ENCODE data around the gene FAM83E. TPM values are rescaled to one million over a fixed set of nuclear protein-coding genes. Genes with fewer than 3 reads are reported as not detected.

Gene FAM83E
- total RNA-seq, 1 experiment from 2014 or later: 12.3 TPM

DNA sequence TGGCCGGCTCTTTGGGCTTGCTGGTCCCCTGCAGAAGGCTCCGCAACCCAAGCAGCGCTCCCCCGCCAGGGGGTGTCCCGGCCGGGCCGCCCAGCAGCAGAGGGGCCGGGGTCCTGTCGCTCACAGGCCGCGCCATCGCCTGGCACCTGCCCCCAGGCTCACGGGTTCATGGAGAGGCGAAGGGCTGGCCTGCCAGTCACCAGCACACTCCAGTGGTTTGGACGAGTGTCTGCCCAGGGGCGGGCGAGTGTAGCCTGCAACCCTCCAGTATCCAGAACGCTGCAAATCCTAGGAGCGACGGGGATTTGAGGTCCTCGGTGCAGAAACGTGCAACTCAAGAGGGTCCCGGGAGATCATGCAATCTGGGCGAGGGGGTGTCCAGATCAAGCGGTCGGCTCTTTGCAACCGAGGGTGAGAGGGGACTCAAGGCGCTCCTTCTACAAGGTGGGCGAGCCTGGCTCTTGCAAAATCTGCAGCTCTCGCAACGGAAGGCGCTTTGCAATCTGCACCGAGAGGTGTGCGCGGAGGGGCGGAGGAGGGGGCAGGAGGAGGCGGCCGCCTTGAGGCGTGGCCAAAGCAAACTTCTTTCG is 22.1 kb upstream of the FAM83E start, which contains the start of gene DBP:
Gene DBP (minus strand): TSS at position 521 of the 590 bp plus-strand sequence. CDS start 385 bp downstream, at position 136.
- POLR2A ChIA-PET (ENCODE audit: unreplicated experiment): no interaction called here
- no TSS peak for BruUV-seq (replicated peaks)
- Histone ChIP-seq H3K79me2 (ENCODE audit: low read depth) (peaks cover 11% of the 10 kb centered on the region), H2AFZ (peak within 1 kb of the TSS; percentile 85), H3K27ac (peak within 1 kb of the TSS; percentile 84), H3K9me2 (ENCODE audit: insufficient read depth) (no peaks in the 10 kb centered on the region), H3K4me3 (peak within 1 kb of the TSS; percentile 74), H4K20me1 (ENCODE audit: insufficient read depth) (no peaks in the 10 kb centered on the region), H3K9me3 (ENCODE audit: insufficient read depth, low read depth) (no peaks in the 10 kb centered on the region), H3F3A (ENCODE audit: insufficient read depth, low read depth) (peaks cover 43% of the 10 kb centered on the region), H3K27me3 (ENCODE audit: insufficient read depth, low read depth) (no peaks in the 10 kb centered on the region), H3K4me1 (replicated peaks; ENCODE audit: insufficient read depth) (peaks cover 31% of the 10 kb centered on the region), H3K4me2 (peak within 1 kb of the TSS; percentile 83), H3K36me3 (ENCODE audit: low read depth) (no peaks in the 10 kb centered on the region)
- peak in 1 of 2 experiments; percentile 63 for DNase-seq
- TF ChIP-seq CTCF (conservative IDR thresholded peaks at IDR 0.05) (peak; percentile 27; the same call in 1 of the 2 replicates), EZH2 (IDR thresholded peaks at IDR 0.05; ENCODE audit: low read depth) (no peak)
- intact Hi-C loops (cut with micrococcal nuclease; ENCODE audit: unreplicated experiment): loop anchor here (1.0 to 5.0 kb wide), 3 partner anchors 18 to 135 kb away; partner anchors contain the start of genes RPL18 and SPHK2
- CTCF ChIA-PET: interaction anchor here (0.7 kb wide), 1 partner anchor 461 kb away, joined by 12 read pairs; no protein-coding TSS in a partner anchor

GRCh38 chr19:48635966-48636858 is 21.3 kb upstream of the FAM83E start:
- peak overlapping the region; percentile 78 for H2AFZ ChIP-seq
- H3F3A ChIP-seq (ENCODE audit: insufficient read depth, low read depth): peaks cover 46% of the 10 kb centered on the region
- H3K4me2 ChIP-seq: peak overlapping the region; percentile 83
- H3K79me2 ChIP-seq (ENCODE audit: low read depth): peaks cover 11% of the 10 kb centered on the region
- DNase-seq: peak; percentile 38 to 39
- no peaks in the 10 kb centered on the region for H4K20me1 ChIP-seq (ENCODE audit: insufficient read depth)
- no TSS peak for BruUV-seq (replicated peaks)
- TF ChIP-seq CTCF (conservative IDR thresholded peaks at IDR 0.05) (no peak), EZH2 (IDR thresholded peaks at IDR 0.05; ENCODE audit: low read depth) (no peak)
- H3K9me3 ChIP-seq (ENCODE audit: insufficient read depth, low read depth): no peaks in the 10 kb centered on the region
- H3K36me3 ChIP-seq (ENCODE audit: low read depth): no peaks in the 10 kb centered on the region; the same call in 1 of the 2 replicates
- H3K9me2 ChIP-seq (ENCODE audit: insufficient read depth): no peaks in the 10 kb centered on the region
- CTCF ChIA-PET: interaction anchor here (0.7 kb wide), 1 partner anchor 461 kb away, joined by 12 read pairs; no protein-coding TSS in a partner anchor
- H3K27ac ChIP-seq: peak overlapping the region; percentile 52
- H3K4me3 ChIP-seq: peak overlapping the region; percentile 74
- intact Hi-C loops (cut with micrococcal nuclease; ENCODE audit: unreplicated experiment): loop anchor here (5.0 kb wide), 2 partner anchors 101 to 134 kb away; no protein-coding TSS in a partner anchor
- no peaks in the 10 kb centered on the region for H3K27me3 ChIP-seq (ENCODE audit: insufficient read depth, low read depth)
- peaks cover 31% of the 10 kb centered on the region for H3K4me1 ChIP-seq (replicated peaks; ENCODE audit: insufficient read depth)
- POLR2A ChIA-PET (ENCODE audit: unreplicated experiment): no interaction called here

- Histone ChIP-seq H3K9me3 (ENCODE audit: insufficient read depth, low read depth) (no peaks in the 10 kb centered on the region), H3K9me2 (ENCODE audit: insufficient read depth) (no peaks in the 10 kb centered on the region), H3K4me2 (peak overlapping the region; percentile 83), H3K27ac (peak overlapping the region; percentile 85), H3K4me3 (peak overlapping the region; percentile 74), H3K27me3 (ENCODE audit: insufficient read depth, low read depth) (no peaks in the 10 kb centered on the region), H3K79me2 (ENCODE audit: low read depth) (peaks cover 11% of the 10 kb centered on the region), H3F3A (ENCODE audit: insufficient read depth, low read depth) (peaks cover 49% of the 10 kb centered on the region), H4K20me1 (ENCODE audit: insufficient read depth) (no peaks in the 10 kb centered on the region), H3K36me3 (ENCODE audit: low read depth) (no peaks in the 10 kb centered on the region; the same call in 1 of the 2 replicates), H2AFZ (peak overlapping the region; percentile 78), H3K4me1 (replicated peaks; ENCODE audit: insufficient read depth) (peaks cover 31% of the 10 kb centered on the region)
- POLR2A ChIA-PET (ENCODE audit: unreplicated experiment): no interaction called here
- no TSS peak for BruUV-seq (replicated peaks)
- CTCF ChIA-PET: no interaction called here
- peak; percentile 51 to 78 for DNase-seq
- intact Hi-C loops (cut with micrococcal nuclease; ENCODE audit: unreplicated experiment): loop anchor here (5.0 kb wide), 2 partner anchors 102 to 133 kb away; no protein-coding TSS in a partner anchor
- TF ChIP-seq EZH2 (IDR thresholded peaks at IDR 0.05; ENCODE audit: low read depth): no peak
- no peak for TF ChIP-seq CTCF (conservative IDR thresholded peaks at IDR 0.05)
Measured at GRCh38 chr19:48635263-48635965, 20.5 kb upstream of the FAM83E start.

Measured in PC-9 (cell line).